ENCODE data around the gene OCA2.

OCA2 gene

GRCh38 chr15:28021281-28022039, 77.7 kb downstream of the OCA2 start:
- no peak overlapping the region for H3K4me3 ChIP-seq (replicated peaks in 1 of 2; ENCODE audit: low read depth in 2 of 2, low read length in 2 of 2)
- DNase-seq (ENCODE audit: low read depth in 2 of 2) = peak; percentile 4 to 52
- no peak for TF ChIP-seq CTCF (IDR thresholded peaks at IDR 0.05; ENCODE audit: low read depth, low read length)

- no peak overlapping the region for H3K4me3 ChIP-seq (replicated peaks in 1 of 2; ENCODE audit: low read depth in 2 of 2, low read length in 2 of 2)
- no peak for DNase-seq (ENCODE audit: low read depth in 2 of 2)
- TF ChIP-seq CTCF (IDR thresholded peaks at IDR 0.05; ENCODE audit: low read depth, low read length) = no peak
Measured at GRCh38 chr15:28020644-28021043, 78.5 kb downstream of the OCA2 start.

- TF ChIP-seq CTCF (IDR thresholded peaks at IDR 0.05; ENCODE audit: low read depth, low read length) = no peak
- H3K4me3 ChIP-seq (replicated peaks in 1 of 2; ENCODE audit: low read depth in 2 of 2, low read length in 2 of 2) = no peak overlapping the region
- DNase-seq (ENCODE audit: low read depth in 2 of 2) = no peak
Measured at GRCh38 chr15:28019594-28020309, 79.4 kb downstream of the OCA2 start.

GRCh38 chr15:28018291-28019044, 80.6 kb downstream of the OCA2 start:
- TF ChIP-seq CTCF (IDR thresholded peaks at IDR 0.05; ENCODE audit: low read depth, low read length) = no peak
- H3K4me3 ChIP-seq (replicated peaks in 1 of 2; ENCODE audit: low read depth in 2 of 2, low read length in 2 of 2) = no peak overlapping the region
- DNase-seq (ENCODE audit: low read depth in 2 of 2) = no peak

- H3K4me3 ChIP-seq (replicated peaks in 1 of 2; ENCODE audit: low read depth in 2 of 2, low read length in 2 of 2) = no peak overlapping the region
- DNase-seq (ENCODE audit: low read depth in 2 of 2) = no peak
- TF ChIP-seq CTCF (IDR thresholded peaks at IDR 0.05; ENCODE audit: low read depth, low read length) = no peak
Measured at GRCh38 chr15:28017423-28017924, 81.6 kb downstream of the OCA2 start.

GRCh38 chr15:28015855-28016254, 83.3 kb downstream of the OCA2 start:
- no peak for TF ChIP-seq CTCF (IDR thresholded peaks at IDR 0.05; ENCODE audit: low read depth, low read length)
- no peak for DNase-seq (ENCODE audit: low read depth in 2 of 2)
- no peak overlapping the region for H3K4me3 ChIP-seq (replicated peaks in 1 of 2; ENCODE audit: low read depth in 2 of 2, low read length in 2 of 2)

All from cardiac fibroblast (primary cell).